Body of pancreas (tissue), 4 donors: ENCODE results near the gene ZYG11B. TPM values are rescaled to one million over a fixed set of nuclear protein-coding genes. Genes with fewer than 3 reads are reported as not detected.

ENCODE experiments used
- ATAC-seq: fragments of 150-250 bp; one replicate; pipeline ENCODE4 v1.9.1; 2016
- DNase-seq, 4 donors: peaks; one replicate each; pipeline ENCODE4 v3.0.0-alpha.2; 2019
- H3K27ac ChIP-seq, 4 donors: fragments of 200-600 bp; sonication (generic); 1 replicate in 3 of 4; 2 replicates in 1 of 4; pipeline versions ENCODE4 v1.5.1 to v1.6.1; 2016 to 2019; ENCODE audit warnings: mild to moderate bottlenecking in 1 of 4, mixed read lengths in 1 of 4, moderate library complexity in 1 of 4
- H3K27me3 ChIP-seq, 2 donors: fragments of 200-600 bp; sonication (generic); one replicate each; pipeline ENCODE4 v1.6.0; 2016; ENCODE audit warnings: mild to moderate bottlenecking in 1 of 2
- H3K36me3 ChIP-seq, 2 donors: fragments of 200-600 bp; sonication (generic); replicated peaks in 1 of 2; 2 replicates each; pipeline ENCODE4 v1.5.1; 2016; ENCODE audit warnings: low read depth in 2 of 2; ENCODE audit not compliant: insufficient read depth in 1 of 2
- H3K4me1 ChIP-seq: fragments of 200-600 bp; sonication (generic); one replicate; pipeline ENCODE4 v1.6.0; 2016
- H3K4me3 ChIP-seq, 2 donors: fragments of 200-600 bp; sonication (generic); 1 replicate in 1 of 2; 2 replicates in 1 of 2; pipeline ENCODE4 v1.5.1; 2016 to 2019
- H3K9me3 ChIP-seq, 3 donors: fragments of 200-600 bp; sonication (generic); 1 replicate in 2 of 3; 2 replicates in 1 of 3; pipeline ENCODE4 v1.5.1; 2016
- POLR2A ChIP-seq, 3 donors: fragments of 450-650 bp; IDR thresholded peaks; one replicate each; pipeline ENCODE4 v1.6.1; 2016; ENCODE audit warnings: antibody characterized with exemption in 3 of 3, mild to moderate bottlenecking in 2 of 3
- WGBS, 2 donors: methylation state at CpG; one replicate each; pipeline ENCODE4 v1.1.5; 2017; 5-methylcytosine and 5-hydroxymethylcytosine counted together
- intact Hi-C: fragments of 100-400 bp; cut with DNase I; formaldehyde crosslinking; loops from one replicate; pipeline ENCODE4 v1.15.1; 2023
- total RNA-seq, 2 donors: library from RNA; depleted of rRNA; stranded (reverse); fragments of >200 nt; gene quantifications; one replicate each; pipeline ENCODE4 v1.1.0, GENCODE V29; 2016
- TF ChIP-seq, protein P1 (sequence below), 7 experiments: fragments of 450-650 bp in 4 of 7; fragments of 200-600 bp in 3 of 7; sonication (generic) in 3 of 7; IDR thresholded peaks; one replicate each; pipeline ENCODE4 v1.5.1; 2016 to 2019; ENCODE audit warnings: antibody characterized with exemption in 7 of 7

ZYG11B gene
- total RNA-seq, 2 donors from 2014 or later: 16.3 to 16.5 TPM

- intact Hi-C loops: no loop called here
- H3K4me1 ChIP-seq: peaks cover 14% of the 10 kb centered on the region
- WGBS, 2 donors: 97 to 98% methylated on average over 4 of the region's 4 CpGs
Observed at GRCh38 chr1:52753169-52753568, 26.9 kb downstream of the ZYG11B start.

DNA sequence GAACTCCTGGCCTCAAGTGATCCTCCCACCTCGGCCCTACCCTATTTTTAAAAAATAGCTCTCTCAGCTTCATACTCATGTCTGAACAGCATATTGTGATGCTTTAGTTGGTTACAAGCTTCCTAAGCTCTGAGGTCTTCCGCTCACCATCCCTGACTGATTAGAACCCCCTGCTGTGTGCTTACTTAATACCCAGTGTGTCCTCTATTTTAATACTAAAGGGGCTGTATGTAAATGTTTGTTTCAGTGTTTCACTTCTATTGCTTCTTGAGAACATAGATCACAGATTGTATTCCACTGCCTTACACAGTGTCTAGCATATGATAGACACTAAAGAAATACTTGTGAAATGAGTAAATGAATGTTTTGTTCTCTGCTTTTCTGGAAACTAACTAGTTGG, 29.8 kb downstream of the ZYG11B start:
- Histone ChIP-seq H3K27me3 (no peaks in the 10 kb centered on the region), H3K9me3 (no peaks in the 10 kb centered on the region), H3K27ac (no peak overlapping the region), H3K4me3 (no peak overlapping the region), H3K4me1 (peaks cover 14% of the 10 kb centered on the region), H3K36me3 (no peaks in the 10 kb centered on the region)
- WGBS, 2 donors: 98 to 100% methylated on average over 2 of the region's 2 CpGs
- intact Hi-C loops: no loop called here
- no peak for DNase-seq
- ATAC-seq: no peak
- no peak for TF ChIP-seq POLR2A (IDR thresholded peaks at IDR 0.05)
- TF ChIP-seq, protein P1, sequence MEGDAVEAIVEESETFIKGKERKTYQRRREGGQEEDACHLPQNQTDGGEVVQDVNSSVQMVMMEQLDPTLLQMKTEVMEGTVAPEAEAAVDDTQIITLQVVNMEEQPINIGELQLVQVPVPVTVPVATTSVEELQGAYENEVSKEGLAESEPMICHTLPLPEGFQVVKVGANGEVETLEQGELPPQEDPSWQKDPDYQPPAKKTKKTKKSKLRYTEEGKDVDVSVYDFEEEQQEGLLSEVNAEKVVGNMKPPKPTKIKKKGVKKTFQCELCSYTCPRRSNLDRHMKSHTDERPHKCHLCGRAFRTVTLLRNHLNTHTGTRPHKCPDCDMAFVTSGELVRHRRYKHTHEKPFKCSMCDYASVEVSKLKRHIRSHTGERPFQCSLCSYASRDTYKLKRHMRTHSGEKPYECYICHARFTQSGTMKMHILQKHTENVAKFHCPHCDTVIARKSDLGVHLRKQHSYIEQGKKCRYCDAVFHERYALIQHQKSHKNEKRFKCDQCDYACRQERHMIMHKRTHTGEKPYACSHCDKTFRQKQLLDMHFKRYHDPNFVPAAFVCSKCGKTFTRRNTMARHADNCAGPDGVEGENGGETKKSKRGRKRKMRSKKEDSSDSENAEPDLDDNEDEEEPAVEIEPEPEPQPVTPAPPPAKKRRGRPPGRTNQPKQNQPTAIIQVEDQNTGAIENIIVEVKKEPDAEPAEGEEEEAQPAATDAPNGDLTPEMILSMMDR (IDR thresholded peaks at IDR 0.05): no peak

More at GRCh38 chr1:52753169-52753568, 26.9 kb downstream of the ZYG11B start:
- Histone ChIP-seq H3K27ac (no peak overlapping the region), H3K27me3 (no peaks in the 10 kb centered on the region), H3K9me3 (no peaks in the 10 kb centered on the region), H3K36me3 (no peaks in the 10 kb centered on the region), H3K4me3 (no peak overlapping the region)
- ATAC-seq (no peak), DNase-seq (no peak)
- TF ChIP-seq, protein P1 (IDR thresholded peaks at IDR 0.05): no peak
- TF ChIP-seq POLR2A (IDR thresholded peaks at IDR 0.05): no peak

GRCh38 chr1:52759908-52760307, 33.7 kb downstream of the ZYG11B start:
- no peak for DNase-seq
- H3K27ac ChIP-seq: no peak overlapping the region
- no peak overlapping the region for H3K4me3 ChIP-seq
- intact Hi-C loops: no loop called here
- H3K4me1 ChIP-seq: no peaks in the 10 kb centered on the region
- H3K36me3 ChIP-seq: no peaks in the 10 kb centered on the region
- no peaks in the 10 kb centered on the region for H3K9me3 ChIP-seq
- TF ChIP-seq POLR2A (IDR thresholded peaks at IDR 0.05): no peak
- TF ChIP-seq, protein P1 (IDR thresholded peaks at IDR 0.05): no peak
- 96% methylated on average over 10 of the region's 10 CpGs for WGBS, 2 donors
- no peak for ATAC-seq
- no peaks in the 10 kb centered on the region for H3K27me3 ChIP-seq

DNA sequence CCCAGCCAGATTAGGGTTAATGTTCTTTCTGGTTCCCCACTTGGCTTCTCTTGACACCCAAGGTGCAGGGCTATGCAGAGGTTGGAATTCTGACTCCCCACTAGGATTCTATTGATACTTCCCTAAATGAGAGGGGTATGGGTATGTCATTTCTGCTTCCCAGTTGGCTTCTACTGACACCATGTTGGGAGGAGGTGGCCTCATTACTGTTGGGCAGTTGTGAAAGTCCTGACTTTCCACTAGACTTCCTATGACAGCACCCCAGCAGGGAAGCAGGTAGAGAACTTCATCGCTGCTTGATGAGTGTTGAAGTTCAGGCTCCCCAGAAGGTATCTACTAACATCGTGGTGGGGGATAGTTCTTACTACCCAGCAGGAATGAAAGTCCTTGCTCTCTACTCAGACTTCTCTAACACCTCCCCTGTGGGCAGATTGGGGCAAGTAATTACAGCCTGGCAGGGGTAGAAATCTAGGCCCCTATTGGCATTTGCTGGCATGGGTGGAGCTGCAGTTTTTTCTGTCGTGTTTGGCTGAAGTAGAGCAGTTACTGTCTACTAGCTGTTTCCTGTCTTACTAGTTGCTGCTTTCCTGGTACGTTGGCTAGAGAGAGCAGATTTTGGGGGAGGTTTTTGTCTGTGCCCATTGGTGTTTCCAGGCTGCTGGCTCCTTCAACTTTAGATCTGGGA, 41.5 kb downstream of the ZYG11B start:
- TF ChIP-seq POLR2A (IDR thresholded peaks at IDR 0.05): no peak
- TF ChIP-seq, protein P1 (IDR thresholded peaks at IDR 0.05): no peak

More for the DNA sequence above, 41.5 kb downstream of the ZYG11B start:
- Histone ChIP-seq H3K36me3 (no peaks in the 10 kb centered on the region), H3K27me3 (no peaks in the 10 kb centered on the region), H3K27ac (no peak overlapping the region), H3K4me3 (no peak overlapping the region), H3K4me1 (no peaks in the 10 kb centered on the region), H3K9me3 (no peaks in the 10 kb centered on the region)
- DNase-seq (no peak), ATAC-seq (no peak)
- intact Hi-C loops: no loop called here
- WGBS, 2 donors: 71 to 87% methylated on average over 3 to 4 of the region's 4 CpGs
